Upper lobe of left lung (tissue), 6 donors: ENCODE data around the gene BRINP2. TPM values are rescaled to one million over a fixed set of nuclear protein-coding genes. Genes with fewer than 3 reads are reported as not detected.

ENCODE experiments used
- ATAC-seq, 2 donors: fragments of 200-7000 bp; cut with Tn5 transposase; one replicate each; pipeline ENCODE4 v1.9.1; 2022; ENCODE audit warnings: mild to moderate bottlenecking in 2 of 2, moderate library complexity in 2 of 2; ENCODE audit not compliant: low FRiP score in 2 of 2
- DNase-seq, 2 donors: peaks; one replicate each; pipeline ENCODE4 v3.0.0-alpha.2; 2019 to 2020
- H3K27ac ChIP-seq, 4 donors: fragments of 200-600 bp; sonication (generic); one replicate each; pipeline ENCODE4 v1.5.1; 2016 to 2019
- H3K27me3 ChIP-seq, 4 donors: fragments of 200-600 bp; sonication (generic); one replicate each; pipeline ENCODE4 v1.5.1; 2017 to 2019
- H3K36me3 ChIP-seq, 4 donors: fragments of 200-600 bp; sonication (generic); one replicate each; pipeline ENCODE4 v1.5.1; 2016 to 2019
- H3K4me1 ChIP-seq, 4 donors: fragments of 200-600 bp; sonication (generic); one replicate each; pipeline ENCODE4 v1.5.1; 2018 to 2019
- H3K4me3 ChIP-seq, 4 donors: fragments of 200-600 bp; sonication (generic); one replicate each; pipeline ENCODE4 v1.5.1; 2017 to 2019; ENCODE audit warnings: mild to moderate bottlenecking in 2 of 4, moderate library complexity in 1 of 4
- H3K9me3 ChIP-seq, 4 donors: fragments of 200-600 bp; sonication (generic); one replicate each; pipeline ENCODE4 v1.5.1; 2018 to 2019
- CTCF ChIP-seq, 6 experiments: fragments of 450-650 bp in 4 of 6; fragments of 200-600 bp in 2 of 6; sonication (generic) in 2 of 6; IDR thresholded peaks; one replicate each; pipeline ENCODE4 v1.5.1; 2016 to 2019; ENCODE audit warnings: antibody characterized with exemption in 6 of 6
- EP300 ChIP-seq, 4 donors: sonication (generic); formaldehyde crosslinking; IDR thresholded peaks; one replicate each; pipeline ENCODE4 v1.5.1; 2017; ENCODE audit warnings: antibody characterized with exemption in 4 of 4, control low read depth in 2 of 4
- POLR2A ChIP-seq, 4 donors: fragments of 450-650 bp; IDR thresholded peaks; one replicate each; pipeline ENCODE4 v1.5.1; 2016 to 2017; ENCODE audit warnings: antibody characterized with exemption in 4 of 4, mild to moderate bottlenecking in 2 of 4
- POLR2AphosphoS5 ChIP-seq, 2 donors: sonication (generic); formaldehyde crosslinking; IDR thresholded peaks; one replicate each; pipeline ENCODE4 v1.5.1; 2017; ENCODE audit warnings: antibody characterized with exemption in 2 of 2
- WGBS, 2 donors: methylation state at CpG; one replicate each; pipeline ENCODE4 v1.1.5; 2017 to 2018; 5-methylcytosine and 5-hydroxymethylcytosine counted together
- total RNA-seq, 6 donors: library from RNA; depleted of rRNA in 4 of 6; stranded (reverse); fragments of >200 nt in 4 of 6; gene quantifications; one replicate each; pipeline versions ENCODE4 v1.1.0 to v1.2.1, GENCODE V29; 2016 to 2021
- donor health status: DM: no; HTN: no; CAD: no; lungs with moderate emphysema.
- donor health status: DM: no; HTN: yes; CAD: no; lungs with severe emphysema.

The BRINP2 gene
- total RNA-seq, 6 donors from 2014 or later: 0.06 to 0.07 TPM; not detected in 4

DNA sequence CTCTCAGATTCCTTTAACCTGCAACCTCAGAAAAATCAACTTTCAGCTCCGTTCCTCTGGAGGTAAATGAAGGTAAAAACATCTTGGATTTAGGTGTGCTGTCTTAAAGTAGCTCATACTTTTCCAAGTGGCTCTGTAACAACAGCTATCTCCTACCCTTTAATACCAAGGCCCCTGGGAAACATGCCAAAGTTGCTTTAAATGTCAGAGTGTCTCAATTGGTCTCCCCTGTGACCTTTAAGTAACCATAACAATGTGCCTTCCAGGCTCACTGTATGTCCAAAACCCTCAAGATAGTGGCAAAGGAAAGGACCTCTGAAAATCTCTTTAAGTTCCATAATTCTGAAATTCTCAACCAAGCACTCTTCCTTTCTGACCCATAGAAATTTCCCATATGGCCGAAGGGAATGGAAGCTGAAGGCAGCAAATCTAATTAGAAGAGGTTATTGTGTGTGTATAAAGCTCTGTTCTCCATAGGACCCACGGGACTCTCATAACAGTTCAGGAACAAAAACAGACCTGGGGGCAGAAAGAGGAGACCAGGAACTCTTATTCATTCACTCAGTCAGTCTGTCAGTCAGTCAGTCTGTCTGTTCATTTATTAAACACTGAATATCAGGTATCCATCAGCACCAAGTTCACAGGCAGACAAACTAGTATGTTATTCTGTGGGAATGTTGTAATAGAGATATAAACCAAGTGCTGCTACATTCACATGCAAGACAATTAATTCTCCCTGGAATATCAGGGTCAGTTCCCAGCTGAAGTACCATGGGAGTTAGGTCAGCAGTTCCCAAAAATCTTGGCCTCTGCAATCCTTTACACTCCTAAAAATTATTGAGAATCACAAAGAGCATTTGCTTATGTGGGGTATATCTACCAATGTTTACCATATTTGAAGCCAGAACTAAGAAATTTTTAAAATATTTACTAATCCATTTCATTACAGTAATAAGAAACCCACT lies 25.4 kb upstream of the BRINP2 start:
- TF ChIP-seq CTCF (IDR thresholded peaks at IDR 0.05) (no peak), POLR2A (IDR thresholded peaks at IDR 0.05) (no peak), POLR2AphosphoS5 (IDR thresholded peaks at IDR 0.05) (no peak), EP300 (IDR thresholded peaks at IDR 0.05) (no peak)

GRCh38 chr1:177146499-177146898 lies 24.3 kb upstream of the BRINP2 start:
- DNase-seq (no peak), ATAC-seq (no peak)
- Histone ChIP-seq H3K36me3 (no peaks in the 10 kb centered on the region), H3K9me3 (no peaks in the 10 kb centered on the region), H3K27ac (no peak overlapping the region), H3K4me1 (no peaks in the 10 kb centered on the region), H3K27me3 (no peaks in the 10 kb centered on the region), H3K4me3 (no peak overlapping the region)
- 40 to 41% methylated on average over 2 of the region's 2 CpGs for WGBS, 2 donors
- no peak for TF ChIP-seq EP300 (IDR thresholded peaks at IDR 0.05)
- TF ChIP-seq POLR2AphosphoS5 (IDR thresholded peaks at IDR 0.05): no peak
- TF ChIP-seq POLR2A (IDR thresholded peaks at IDR 0.05): no peak
- TF ChIP-seq CTCF (IDR thresholded peaks at IDR 0.05): no peak

More for the DNA sequence above, 25.4 kb upstream of the BRINP2 start:
- Histone ChIP-seq H3K4me3 (no peak overlapping the region), H3K4me1 (no peaks in the 10 kb centered on the region), H3K9me3 (no peaks in the 10 kb centered on the region), H3K27me3 (no peaks in the 10 kb centered on the region), H3K36me3 (no peaks in the 10 kb centered on the region), H3K27ac (no peak overlapping the region)
- DNase-seq (no peak), ATAC-seq (no peak)
- 68 to 72% methylated on average over 3 of the region's 3 CpGs for WGBS, 2 donors

DNA sequence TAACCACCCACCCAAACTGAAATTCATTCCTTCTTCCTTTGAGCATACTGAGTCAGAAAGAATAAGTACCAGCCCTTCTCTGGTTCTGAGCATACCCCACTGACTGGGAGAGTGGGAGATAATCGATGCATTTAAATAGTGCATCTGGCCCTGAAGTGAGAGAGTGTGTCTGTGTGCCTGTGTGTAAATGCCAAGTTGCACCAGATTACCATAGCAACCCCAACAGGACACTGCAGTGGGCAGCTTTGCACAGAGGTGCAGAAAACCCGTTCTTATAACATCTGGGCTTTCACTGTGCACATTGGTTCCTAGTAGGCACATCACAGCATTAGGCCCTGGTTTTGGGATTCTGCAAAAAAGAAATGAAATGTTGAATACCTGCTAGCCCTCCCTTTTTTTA lies 8.5 kb upstream of the BRINP2 start:
- peaks cover 4 to 12% (median 6%) of the 10 kb centered on the region in 4 donors for H3K4me1 ChIP-seq
- no peak overlapping the region for H3K27ac ChIP-seq
- no peak for TF ChIP-seq POLR2AphosphoS5 (IDR thresholded peaks at IDR 0.05)
- no peak for TF ChIP-seq POLR2A (IDR thresholded peaks at IDR 0.05)
- TF ChIP-seq CTCF (IDR thresholded peaks at IDR 0.05): no peak
- no peak for TF ChIP-seq EP300 (IDR thresholded peaks at IDR 0.05)
- no peaks in the 10 kb centered on the region for H3K9me3 ChIP-seq
- H3K36me3 ChIP-seq: no peaks in the 10 kb centered on the region
- no peak for DNase-seq
- no peak overlapping the region for H3K4me3 ChIP-seq
- ATAC-seq: no peak
- peaks cover 0 to 15% (median 6%) of the 10 kb centered on the region in 4 donors for H3K27me3 ChIP-seq
- 65 to 76% methylated on average over 2 of the region's 2 CpGs for WGBS, 2 donors

DNA sequence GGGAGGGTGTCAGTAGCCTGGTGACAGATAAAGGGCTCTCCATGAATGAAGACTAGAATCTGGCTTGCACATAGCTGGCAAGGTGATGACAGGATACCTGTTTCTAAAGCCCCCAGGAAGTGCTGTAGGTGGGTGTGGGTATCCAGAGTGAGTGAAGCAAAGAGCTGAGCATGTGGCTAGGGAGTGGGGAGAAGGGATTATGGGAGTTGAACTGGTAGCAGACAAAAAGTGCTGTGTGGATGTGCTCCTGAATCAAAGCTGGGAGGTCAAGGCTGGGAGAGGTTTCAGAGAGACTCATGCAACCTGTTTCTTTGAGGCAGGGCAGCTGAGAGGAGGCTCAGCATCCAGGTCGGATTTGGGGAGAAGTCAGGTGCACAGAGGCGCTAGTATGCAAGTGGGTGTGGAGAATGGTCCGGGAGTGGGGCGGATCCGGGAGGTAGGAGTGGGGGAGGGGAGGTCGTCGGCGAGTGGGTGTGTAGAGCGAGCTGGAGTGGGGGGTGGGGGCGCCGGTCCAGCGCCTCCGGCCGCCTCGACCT lies 6.8 kb upstream of the BRINP2 start:
- Histone ChIP-seq H3K4me1 (peaks cover 4 to 12% (median 6%) of the 10 kb centered on the region in 4 donors), H3K27me3 (peaks cover 0 to 15% (median 6%) of the 10 kb centered on the region in 4 donors), H3K36me3 (no peaks in the 10 kb centered on the region), H3K4me3 (peak overlapping the region in 1 of 4 donors; percentile 20), H3K27ac (no peak overlapping the region), H3K9me3 (no peaks in the 10 kb centered on the region)
- no peak for ATAC-seq
- TF ChIP-seq CTCF (IDR thresholded peaks at IDR 0.05) (no peak), POLR2AphosphoS5 (IDR thresholded peaks at IDR 0.05) (no peak), EP300 (IDR thresholded peaks at IDR 0.05) (no peak), POLR2A (IDR thresholded peaks at IDR 0.05) (no peak)
- WGBS, 2 donors: 4 to 8% methylated on average over 2 to 15 of the region's 15 CpGs
- DNase-seq: no peak
